Neural cell (in vitro differentiated cells): ENCODE data around the gene COL8A1. TPM values are rescaled to one million over a fixed set of nuclear protein-coding genes. Genes with fewer than 3 reads are reported as not detected.

Experiments used
- H2AFZ ChIP-seq: fragments of 200-600, 300-800 bp; sonication (generic), shearing (Covaris generic); 2 replicates; pipeline ENCODE4 v1.6.0; 2014; ENCODE audit warnings: low read depth, mild to moderate bottlenecking, antibody characterized with exemption, low read length, moderate library complexity
- H3F3A ChIP-seq: fragments of 200-600 bp; shearing (Covaris generic); 2 replicates; pipeline ENCODE4 v1.6.1; 2016; ENCODE audit warnings: mild to moderate bottlenecking, moderate library complexity, mixed read lengths, antibody characterized with exemption, low read length; ENCODE audit not compliant: insufficient read depth, poor library complexity, severe bottlenecking
- H3K27ac ChIP-seq: fragments of 200-600, 300-800 bp; sonication (generic), shearing (Covaris generic); 2 replicates; pipeline ENCODE4 v1.5.1; 2014; ENCODE audit warnings: mild to moderate bottlenecking, low read length, moderate library complexity
- H3K27me3 ChIP-seq: fragments of 300-800, 200-600 bp; sonication (generic), shearing (Covaris generic); 2 replicates; pipeline ENCODE4 v1.6.0; 2014; ENCODE audit warnings: mild to moderate bottlenecking, low read depth, low read length, moderate library complexity; ENCODE audit not compliant: insufficient read depth
- H3K36me3 ChIP-seq: fragments of 300-800, 200-600 bp; sonication (generic), shearing (Covaris generic); 2 replicates; pipeline ENCODE4 v1.5.1; 2014; ENCODE audit warnings: mild to moderate bottlenecking, antibody characterized with exemption, low read length, moderate library complexity; ENCODE audit not compliant: insufficient read depth
- H3K4me2 ChIP-seq: fragments of 300-800, 200-600 bp; sonication (generic), shearing (Covaris generic); 2 replicates; pipeline ENCODE4 v1.6.0; 2014; ENCODE audit warnings: mild to moderate bottlenecking, low read length
- H3K4me3 ChIP-seq: fragments of 300-800, 200-600 bp; sonication (generic), shearing (Covaris generic); 2 replicates; pipeline ENCODE4 v1.5.1; 2014; ENCODE audit warnings: mild to moderate bottlenecking, low read length, moderate library complexity
- H3K79me2 ChIP-seq: fragments of 200-600 bp; shearing (Covaris generic); replicated peaks from 2 replicates; pipeline ENCODE4 v1.6.0; 2014; ENCODE audit warnings: mild to moderate bottlenecking, low read length, moderate library complexity; ENCODE audit not compliant: insufficient read depth
- H3K9ac ChIP-seq: fragments of 300-800, 200-600 bp; sonication (generic), shearing (Covaris generic); 2 replicates; pipeline ENCODE4 v1.6.1; 2016; ENCODE audit warnings: mild to moderate bottlenecking, low read length, mixed read lengths
- H3K9me2 ChIP-seq: fragments of 200-600 bp; shearing (Covaris generic); 2 replicates; pipeline ENCODE4 v1.6.1; 2016; ENCODE audit warnings: mild to moderate bottlenecking, low read length, mixed read lengths; ENCODE audit not compliant: insufficient read depth
- H3K9me3 ChIP-seq: fragments of 200-600, 300-800 bp; sonication (generic), shearing (Covaris generic); 2 replicates; pipeline ENCODE4 v1.6.1; 2016; ENCODE audit warnings: mild to moderate bottlenecking, mixed run types, low read length, moderate library complexity, mixed read lengths
- H4K20me1 ChIP-seq: fragments of 200-600 bp; shearing (Covaris generic); 2 replicates; pipeline ENCODE4 v1.6.1; 2016; ENCODE audit warnings: mild to moderate bottlenecking, mixed run types; ENCODE audit not compliant: insufficient read depth
- CTCF ChIP-seq: fragments of 450-650 bp; IDR thresholded peaks from 2 replicates; pipeline ENCODE4 v1.5.1; 2014; ENCODE audit warnings: antibody characterized with exemption, mild to moderate bottlenecking, moderate library complexity; ENCODE audit not compliant: poor library complexity, severe bottlenecking
- EP300 ChIP-seq: fragments of 450-650 bp; conservative IDR thresholded peaks from 2 replicates; pipeline ENCODE4 v1.6.1; 2014; ENCODE audit warnings: antibody characterized with exemption, mild to moderate bottlenecking, moderate library complexity; ENCODE audit not compliant: poor library complexity, severe bottlenecking
- EZH2 ChIP-seq: fragments of 200-600, 300-800 bp; shearing (Covaris generic), sonication (generic); IDR thresholded peaks from 2 replicates; pipeline ENCODE4 v1.6.1; 2014; ENCODE audit warnings: antibody characterized with exemption, low read length, borderline replicate concordance, mild to moderate bottlenecking; ENCODE audit not compliant: insufficient read depth, poor library complexity, severe bottlenecking
- MXI1 ChIP-seq: fragments of 450-650 bp; conservative IDR thresholded peaks from 2 replicates; pipeline ENCODE4 v1.6.1; 2014; ENCODE audit warnings: antibody characterized with exemption, mild to moderate bottlenecking; ENCODE audit not compliant: poor library complexity, severe bottlenecking
- POLR2AphosphoS5 ChIP-seq: IDR thresholded peaks from 2 replicates; pipeline ENCODE4 v1.6.1; 2012
- RAD21 ChIP-seq: fragments of 450-650 bp; conservative IDR thresholded peaks from 2 replicates; pipeline ENCODE4 v1.6.1; 2014; ENCODE audit warnings: antibody characterized with exemption, mild to moderate bottlenecking, moderate library complexity
- SMC3 ChIP-seq: fragments of 450-650 bp; conservative IDR thresholded peaks from 2 replicates; pipeline ENCODE4 v1.6.1; 2014; ENCODE audit warnings: antibody characterized with exemption, mild to moderate bottlenecking, moderate library complexity; ENCODE audit not compliant: poor library complexity
- TAF1 ChIP-seq: IDR thresholded peaks from 2 replicates; pipeline ENCODE4 v1.6.1; 2012; ENCODE audit warnings: low read depth
- polyA plus RNA-seq: library from polyadenylated mRNA; depleted of rRNA; stranded (reverse); fragments of >200 nt; gene quantifications from 2 replicates; pipeline ENCODE4 v1.2.3, GENCODE V29; 2014
- TF ChIP-seq, protein P1 (sequence below): IDR thresholded peaks from 2 replicates; pipeline ENCODE4 v1.6.1; 2012; ENCODE audit warnings: borderline replicate concordance

Gene COL8A1
- polyA plus RNA-seq, 1 donor from 2014 or later = 0.04 TPM

DNA sequence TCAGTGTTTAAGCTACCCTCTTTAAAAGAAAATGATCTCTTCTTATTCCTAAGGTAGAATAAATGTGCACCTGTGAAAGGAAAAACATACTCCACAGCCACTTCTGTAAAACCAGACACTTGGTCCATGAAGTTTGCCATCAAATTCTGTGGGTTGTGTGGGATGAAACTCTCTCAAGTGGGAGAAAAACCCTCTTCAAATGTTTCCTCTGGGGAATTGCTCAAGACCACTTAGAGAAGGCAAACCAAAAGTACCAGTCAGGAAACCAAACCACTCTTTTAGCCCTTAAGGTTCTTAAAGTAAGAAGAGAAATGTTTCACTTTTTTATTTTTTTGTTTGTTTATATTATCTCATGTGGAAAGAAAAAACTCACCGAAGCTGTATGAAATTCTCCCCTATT, 1.2 kb downstream of the COL8A1 start:
- no peak overlapping the region for H3K27ac ChIP-seq
- H3K4me3 ChIP-seq = no peak overlapping the region
- peaks cover 37% of the 10 kb centered on the region for H3K27me3 ChIP-seq
- TF ChIP-seq POLR2AphosphoS5 (no peak), EP300 (no peak)
- no peaks in the 10 kb centered on the region for H3F3A ChIP-seq
- H3K79me2 ChIP-seq = no peaks in the 10 kb centered on the region
- no peaks in the 10 kb centered on the region for H4K20me1 ChIP-seq
- H3K4me2 ChIP-seq = no peak overlapping the region
- no peaks in the 10 kb centered on the region for H3K36me3 ChIP-seq
- H3K9me3 ChIP-seq = no peaks in the 10 kb centered on the region
- no peaks in the 10 kb centered on the region for H3K9me2 ChIP-seq
- no peak overlapping the region for H3K9ac ChIP-seq
- no peak overlapping the region for H2AFZ ChIP-seq

DNA sequence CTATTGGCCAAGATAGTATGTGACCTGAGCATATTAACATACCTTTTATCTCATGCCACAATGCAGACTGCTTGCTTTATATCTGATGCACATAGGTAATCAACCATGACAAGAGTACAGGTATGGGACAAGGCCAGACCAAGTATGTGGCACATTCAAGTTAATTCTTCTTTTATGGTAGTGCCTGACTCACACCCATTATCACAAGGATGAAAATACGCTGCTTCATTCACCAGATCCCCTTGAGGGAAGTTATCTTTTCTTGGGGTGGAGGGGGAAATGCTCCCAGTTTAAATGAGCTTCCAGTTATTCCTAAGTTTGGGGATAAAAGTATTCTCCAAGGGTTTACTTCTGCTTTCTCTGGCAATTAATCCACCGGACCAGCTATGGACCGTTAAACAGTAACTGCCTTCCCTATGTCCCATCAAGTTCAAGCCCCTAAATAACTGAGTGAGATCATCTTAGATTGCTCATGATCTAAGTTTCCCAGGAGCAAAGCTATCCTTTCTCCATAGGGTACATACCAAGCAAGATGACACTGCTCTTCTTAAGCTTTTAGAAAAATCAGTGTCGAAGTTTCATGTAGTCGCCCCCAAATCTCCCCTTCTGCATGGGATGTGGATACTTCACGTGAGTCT, 1.9 kb downstream of the COL8A1 start:
- Histone ChIP-seq H3K27ac (no peak overlapping the region), H2AFZ (no peak overlapping the region), H3K4me2 (no peak overlapping the region), H3K9ac (no peak overlapping the region), H3K9me3 (no peaks in the 10 kb centered on the region), H3K27me3 (peaks cover 34% of the 10 kb centered on the region), H3F3A (no peaks in the 10 kb centered on the region), H3K36me3 (no peaks in the 10 kb centered on the region), H3K79me2 (no peaks in the 10 kb centered on the region), H3K9me2 (no peaks in the 10 kb centered on the region), H3K4me3 (no peak overlapping the region), H4K20me1 (no peaks in the 10 kb centered on the region)
- TF ChIP-seq CTCF = no peak
- TF ChIP-seq, protein P1, sequence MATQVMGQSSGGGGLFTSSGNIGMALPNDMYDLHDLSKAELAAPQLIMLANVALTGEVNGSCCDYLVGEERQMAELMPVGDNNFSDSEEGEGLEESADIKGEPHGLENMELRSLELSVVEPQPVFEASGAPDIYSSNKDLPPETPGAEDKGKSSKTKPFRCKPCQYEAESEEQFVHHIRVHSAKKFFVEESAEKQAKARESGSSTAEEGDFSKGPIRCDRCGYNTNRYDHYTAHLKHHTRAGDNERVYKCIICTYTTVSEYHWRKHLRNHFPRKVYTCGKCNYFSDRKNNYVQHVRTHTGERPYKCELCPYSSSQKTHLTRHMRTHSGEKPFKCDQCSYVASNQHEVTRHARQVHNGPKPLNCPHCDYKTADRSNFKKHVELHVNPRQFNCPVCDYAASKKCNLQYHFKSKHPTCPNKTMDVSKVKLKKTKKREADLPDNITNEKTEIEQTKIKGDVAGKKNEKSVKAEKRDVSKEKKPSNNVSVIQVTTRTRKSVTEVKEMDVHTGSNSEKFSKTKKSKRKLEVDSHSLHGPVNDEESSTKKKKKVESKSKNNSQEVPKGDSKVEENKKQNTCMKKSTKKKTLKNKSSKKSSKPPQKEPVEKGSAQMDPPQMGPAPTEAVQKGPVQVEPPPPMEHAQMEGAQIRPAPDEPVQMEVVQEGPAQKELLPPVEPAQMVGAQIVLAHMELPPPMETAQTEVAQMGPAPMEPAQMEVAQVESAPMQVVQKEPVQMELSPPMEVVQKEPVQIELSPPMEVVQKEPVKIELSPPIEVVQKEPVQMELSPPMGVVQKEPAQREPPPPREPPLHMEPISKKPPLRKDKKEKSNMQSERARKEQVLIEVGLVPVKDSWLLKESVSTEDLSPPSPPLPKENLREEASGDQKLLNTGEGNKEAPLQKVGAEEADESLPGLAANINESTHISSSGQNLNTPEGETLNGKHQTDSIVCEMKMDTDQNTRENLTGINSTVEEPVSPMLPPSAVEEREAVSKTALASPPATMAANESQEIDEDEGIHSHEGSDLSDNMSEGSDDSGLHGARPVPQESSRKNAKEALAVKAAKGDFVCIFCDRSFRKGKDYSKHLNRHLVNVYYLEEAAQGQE = no peak

DNA sequence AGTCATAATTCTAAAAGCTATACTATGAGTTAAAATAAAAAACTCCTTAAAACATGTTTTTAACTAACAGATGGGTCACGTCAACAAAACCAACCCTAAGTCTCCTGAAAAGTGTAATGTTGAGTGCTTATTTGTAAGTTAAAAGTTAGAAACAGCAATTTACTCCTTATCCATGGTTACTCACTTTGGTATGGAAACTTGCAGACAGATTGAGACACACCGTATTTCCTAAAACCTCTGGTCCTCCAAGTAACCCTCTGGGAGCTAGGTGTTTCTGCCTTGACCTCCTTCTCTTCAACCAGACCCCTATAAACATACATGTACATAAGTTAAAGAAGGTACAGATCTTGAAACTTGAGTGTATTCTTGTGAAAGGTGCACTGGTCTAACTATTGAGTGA, 3.1 kb downstream of the COL8A1 start:
- Histone ChIP-seq H3K4me2 (no peak overlapping the region), H2AFZ (no peak overlapping the region), H3K27me3 (peaks cover 25% of the 10 kb centered on the region), H3K9ac (no peak overlapping the region), H3K36me3 (no peaks in the 10 kb centered on the region), H3K79me2 (no peaks in the 10 kb centered on the region), H3K9me2 (no peaks in the 10 kb centered on the region), H3K9me3 (no peaks in the 10 kb centered on the region), H3K4me3 (no peak overlapping the region), H3F3A (no peaks in the 10 kb centered on the region), H4K20me1 (no peaks in the 10 kb centered on the region), H3K27ac (no peak overlapping the region)
- TF ChIP-seq EP300 = no peak
- TF ChIP-seq EZH2 = no peak
- TF ChIP-seq TAF1 = no peak
- no peak for TF ChIP-seq POLR2AphosphoS5
- TF ChIP-seq, protein P1 = no peak
- no peak for TF ChIP-seq SMC3
- no peak for TF ChIP-seq MXI1
- TF ChIP-seq CTCF = no peak
- TF ChIP-seq RAD21 = no peak
